GM10266 (cell line): ENCODE results near the gene CYB561D1.

ENCODE experiments used
- DNase-seq: peaks from one replicate; pipeline ENCODE4 v3.0.0; 2012; ENCODE audit errors: extremely low spot score
- TF ChIP-seq, protein P1 (sequence below): IDR thresholded peaks from 2 replicates; pipeline ENCODE4 v1.5.1; 2012; ENCODE audit warnings: mild to moderate bottlenecking, low read depth; ENCODE audit not compliant: control insufficient read depth, insufficient read depth; ENCODE audit errors: missing control alignments

The CYB561D1 gene

DNA sequence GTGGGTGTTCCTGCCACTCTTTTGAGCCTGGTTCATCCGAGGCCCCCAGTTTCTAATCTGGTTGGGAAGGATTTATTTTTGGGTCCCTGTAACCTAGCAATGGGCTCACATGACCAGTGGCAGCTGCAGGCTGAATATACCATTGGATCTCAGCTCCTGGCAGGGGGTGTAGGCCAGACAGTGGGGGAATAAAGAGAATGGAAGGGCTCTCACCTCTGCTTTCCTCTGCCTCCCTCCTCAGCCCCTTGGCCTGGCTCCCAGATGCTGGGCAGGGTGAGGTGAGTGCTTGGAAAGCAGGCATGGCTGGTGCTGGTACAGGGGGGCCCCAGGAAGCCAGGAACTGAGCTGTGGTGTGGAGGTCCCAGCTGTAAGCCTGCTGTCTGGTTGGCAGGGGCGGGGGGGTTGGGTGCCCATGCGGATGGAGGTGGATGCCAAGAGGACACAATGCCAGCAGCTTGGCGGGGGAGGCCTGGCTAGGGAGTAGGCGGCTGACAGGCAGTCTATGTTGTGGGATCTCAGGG lies 42.1 kb downstream of the CYB561D1 start:
- TF ChIP-seq, protein P1, sequence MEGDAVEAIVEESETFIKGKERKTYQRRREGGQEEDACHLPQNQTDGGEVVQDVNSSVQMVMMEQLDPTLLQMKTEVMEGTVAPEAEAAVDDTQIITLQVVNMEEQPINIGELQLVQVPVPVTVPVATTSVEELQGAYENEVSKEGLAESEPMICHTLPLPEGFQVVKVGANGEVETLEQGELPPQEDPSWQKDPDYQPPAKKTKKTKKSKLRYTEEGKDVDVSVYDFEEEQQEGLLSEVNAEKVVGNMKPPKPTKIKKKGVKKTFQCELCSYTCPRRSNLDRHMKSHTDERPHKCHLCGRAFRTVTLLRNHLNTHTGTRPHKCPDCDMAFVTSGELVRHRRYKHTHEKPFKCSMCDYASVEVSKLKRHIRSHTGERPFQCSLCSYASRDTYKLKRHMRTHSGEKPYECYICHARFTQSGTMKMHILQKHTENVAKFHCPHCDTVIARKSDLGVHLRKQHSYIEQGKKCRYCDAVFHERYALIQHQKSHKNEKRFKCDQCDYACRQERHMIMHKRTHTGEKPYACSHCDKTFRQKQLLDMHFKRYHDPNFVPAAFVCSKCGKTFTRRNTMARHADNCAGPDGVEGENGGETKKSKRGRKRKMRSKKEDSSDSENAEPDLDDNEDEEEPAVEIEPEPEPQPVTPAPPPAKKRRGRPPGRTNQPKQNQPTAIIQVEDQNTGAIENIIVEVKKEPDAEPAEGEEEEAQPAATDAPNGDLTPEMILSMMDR: no peak
- no peak for DNase-seq

DNA sequence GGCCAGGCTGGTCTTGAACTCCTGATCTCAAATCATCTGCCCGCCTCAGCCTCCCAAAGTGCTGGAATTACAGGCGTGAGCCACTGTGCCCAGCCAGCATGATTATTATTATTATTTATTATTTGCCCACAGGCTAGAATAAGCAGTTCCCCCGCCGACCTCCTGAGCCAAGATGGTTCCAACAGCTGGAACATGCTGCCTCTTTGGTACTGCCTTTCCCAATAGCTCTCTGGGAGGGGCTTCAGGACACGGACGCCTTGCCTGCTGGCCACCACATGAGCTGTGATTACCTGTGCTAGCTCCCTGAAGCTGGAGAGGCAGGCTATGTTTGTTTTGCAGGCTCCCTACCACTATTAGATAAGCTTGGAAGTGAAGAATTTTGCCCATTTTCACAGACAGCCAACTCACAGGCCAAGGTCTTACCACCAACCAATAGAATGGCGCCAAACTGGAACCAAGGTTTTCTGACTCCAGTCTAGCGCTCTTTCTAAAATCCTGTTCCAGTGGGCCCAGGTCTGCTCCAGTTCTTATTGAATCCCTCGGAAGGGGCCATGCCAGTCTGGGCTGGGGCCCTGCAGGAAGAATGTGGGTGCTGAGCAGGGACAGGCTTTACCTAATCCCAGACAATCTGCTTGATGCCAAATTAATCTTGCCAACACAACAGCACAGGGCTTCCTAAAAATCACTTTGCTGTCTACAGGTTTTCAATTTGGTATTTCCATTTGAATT lies 43.7 kb downstream of the CYB561D1 start:
- DNase-seq: no peak

DNA sequence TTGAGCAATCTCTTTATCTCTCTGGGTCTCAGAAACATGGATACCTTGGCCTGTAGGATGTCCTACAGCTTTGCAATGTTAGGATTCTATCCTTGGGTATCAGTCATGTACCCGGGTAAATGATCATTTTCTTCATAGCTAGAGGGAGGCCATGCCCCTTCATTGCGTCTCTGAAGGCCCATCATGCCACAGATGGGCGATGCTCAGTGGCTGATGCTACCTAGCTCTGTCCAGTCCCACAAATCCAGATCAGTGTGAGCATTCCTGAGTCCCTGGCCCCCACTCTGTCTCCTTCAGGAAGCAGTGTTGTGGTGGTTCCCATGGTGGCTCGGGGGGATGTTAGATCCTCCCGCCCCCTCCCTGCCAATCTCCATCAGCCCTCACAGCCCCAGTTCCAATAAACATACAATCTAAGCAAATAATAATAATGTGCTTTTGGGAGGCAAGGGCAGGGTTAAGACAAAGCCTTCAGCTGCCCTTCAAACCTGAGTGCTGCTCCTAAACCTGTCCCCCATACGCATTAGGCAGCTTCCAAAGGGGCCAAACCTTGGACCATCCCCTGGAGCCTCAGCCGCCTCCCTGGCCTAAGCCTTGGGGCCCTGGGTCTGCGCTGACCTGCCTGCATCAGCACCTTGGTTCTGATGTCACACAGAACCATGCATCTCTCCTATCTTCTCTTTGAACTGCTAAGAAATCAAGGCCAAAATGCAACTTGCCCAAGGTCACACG lies 45.1 kb downstream of the CYB561D1 start:
- no peak for DNase-seq
- TF ChIP-seq, protein P1: no peak

More for the DNA sequence above, 43.7 kb downstream of the CYB561D1 start:
- TF ChIP-seq, protein P1: no peak

DNA sequence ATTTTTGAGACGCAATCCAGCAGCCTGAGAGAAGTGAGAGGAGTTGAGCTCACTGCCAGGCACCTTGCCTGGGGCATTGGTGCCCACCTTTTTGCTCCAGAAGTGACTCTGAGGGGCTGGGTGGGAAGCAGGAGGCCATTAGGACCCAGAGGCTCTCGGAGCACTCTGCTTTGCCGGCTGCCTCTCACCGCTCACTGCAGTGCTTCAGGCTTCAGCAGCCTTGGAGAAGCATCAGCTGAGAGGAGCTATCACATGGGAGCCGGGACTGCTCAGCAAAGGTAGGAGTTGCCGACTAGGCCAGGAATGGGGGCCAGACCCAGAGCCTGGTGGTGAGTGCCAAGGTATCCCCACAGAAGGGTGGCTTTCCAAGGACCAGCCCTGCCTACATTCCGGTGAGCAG lies 45.8 kb downstream of the CYB561D1 start, which contains the start of gene GPR61:
Gene GPR61 (plus strand): TSS at position 197 of the 400 bp plus-strand sequence. CDS start 3,151 bp downstream, outside the sequence.
- DNase-seq: no peak
- TF ChIP-seq, protein P1: no peak

DNA sequence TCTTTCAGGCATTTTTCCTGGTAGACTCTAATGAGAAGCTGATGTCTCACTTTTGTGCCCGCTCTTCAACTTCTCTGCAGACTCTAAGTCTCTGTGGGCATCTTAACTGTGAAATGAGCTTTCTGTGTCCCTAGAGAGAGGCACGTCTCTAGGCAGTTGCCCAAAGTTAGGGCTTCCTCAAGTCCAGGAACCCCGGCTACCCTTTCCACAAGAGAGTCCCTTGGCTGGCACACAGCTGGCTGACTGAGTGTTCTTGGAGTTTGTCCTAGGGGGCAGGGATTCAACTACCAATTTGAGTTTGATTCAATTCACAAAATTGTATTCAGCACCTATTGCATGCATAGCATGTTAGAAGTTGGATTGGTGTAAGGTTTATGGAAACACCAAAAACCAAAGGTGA lies 47.2 kb downstream of the CYB561D1 start:
- DNase-seq: no peak
- TF ChIP-seq, protein P1: no peak

DNA sequence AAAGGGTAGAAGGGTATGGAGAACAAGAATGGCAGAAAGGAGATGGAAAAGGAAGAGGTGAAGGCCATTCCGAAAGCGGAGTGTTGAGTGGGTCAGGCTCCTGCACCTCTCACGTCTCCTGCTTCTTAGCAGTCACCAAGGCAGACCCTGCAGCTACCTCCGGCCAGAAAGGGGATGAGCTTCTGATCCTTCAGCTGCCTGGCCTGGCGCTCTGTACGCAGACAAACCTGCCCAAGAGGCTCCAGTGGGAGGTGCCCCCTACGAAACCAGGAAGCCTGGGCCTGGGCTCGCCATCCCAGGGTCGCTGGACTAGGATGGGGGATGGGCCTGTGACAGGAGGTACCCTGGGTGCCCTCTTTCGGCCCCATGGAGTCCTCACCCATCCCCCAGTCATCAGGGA lies 48.8 kb downstream of the CYB561D1 start:
- no peak for DNase-seq
- TF ChIP-seq, protein P1: no peak

DNA sequence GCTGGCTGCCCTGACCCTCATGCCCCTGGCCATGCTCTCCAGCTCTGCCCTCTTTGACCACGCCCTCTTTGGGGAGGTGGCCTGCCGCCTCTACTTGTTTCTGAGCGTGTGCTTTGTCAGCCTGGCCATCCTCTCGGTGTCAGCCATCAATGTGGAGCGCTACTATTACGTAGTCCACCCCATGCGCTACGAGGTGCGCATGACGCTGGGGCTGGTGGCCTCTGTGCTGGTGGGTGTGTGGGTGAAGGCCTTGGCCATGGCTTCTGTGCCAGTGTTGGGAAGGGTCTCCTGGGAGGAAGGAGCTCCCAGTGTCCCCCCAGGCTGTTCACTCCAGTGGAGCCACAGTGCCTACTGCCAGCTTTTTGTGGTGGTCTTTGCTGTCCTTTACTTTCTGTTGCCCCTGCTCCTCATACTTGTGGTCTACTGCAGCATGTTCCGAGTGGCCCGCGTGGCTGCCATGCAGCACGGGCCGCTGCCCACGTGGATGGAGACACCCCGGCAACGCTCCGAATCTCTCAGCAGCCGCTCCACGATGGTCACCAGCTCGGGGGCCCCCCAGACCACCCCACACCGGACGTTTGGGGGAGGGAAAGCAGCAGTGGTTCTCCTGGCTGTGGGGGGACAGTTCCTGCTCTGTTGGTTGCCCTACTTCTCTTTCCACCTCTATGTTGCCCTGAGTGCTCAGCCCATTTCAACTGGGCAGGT lies 49.5 kb downstream of the CYB561D1 start:
- DNase-seq: no peak
- TF ChIP-seq, protein P1: no peak
